HG03060 (cell line): ENCODE results near the gene CNFN.
"Not testable (repeated sequence)": the region's sequence is repeated elsewhere in the genome, so short reads cannot be mapped to it uniquely, and the experiment has no call there.

Experiments
- ATAC-seq: cut with Tn5 transposase; IDR thresholded peaks from one replicate; pipeline ENCODE4 v1.9.1; 2021; ENCODE audit warnings: low read depth, moderate number of reproducible peaks; ENCODE audit not compliant: unreplicated experiment

CNFN gene

GRCh38 chr19:42352301-42353259 lies 37.5 kb downstream of the CNFN start:
- no peak for ATAC-seq

- no peak for ATAC-seq
Measured at GRCh38 chr19:42351079-42351735, 38.9 kb downstream of the CNFN start.

GRCh38 chr19:42350417-42350816 lies 39.7 kb downstream of the CNFN start:
- no peak for ATAC-seq

- no peak for ATAC-seq
Measured at GRCh38 chr19:42349378-42350107, 40.6 kb downstream of the CNFN start.

- ATAC-seq = no peak
Measured at GRCh38 chr19:42348211-42348610, 41.9 kb downstream of the CNFN start.

- no peak for ATAC-seq
Measured at GRCh38 chr19:42345191-42345812, 44.8 kb downstream of the CNFN start.

GRCh38 chr19:42344336-42344893 lies 45.7 kb downstream of the CNFN start:
- ATAC-seq = no peak

GRCh38 chr19:42343344-42344110 lies 46.6 kb downstream of the CNFN start:
- ATAC-seq = no peak

- not testable (repeated sequence) for ATAC-seq
Measured at GRCh38 chr19:42339922-42340321, 50.2 kb downstream of the CNFN start.

- ATAC-seq = not testable (repeated sequence)
Measured at GRCh38 chr19:42339126-42339860, 50.8 kb downstream of the CNFN start.
